GM21360 (cell line): ENCODE results near the gene FAM204A.
A peak's percentile ranks its signal among the peaks of the same experiment; 100 is the strongest.

Source experiments
- ATAC-seq: cut with Tn5 transposase; IDR thresholded peaks from one replicate; pipeline ENCODE4 v1.9.1; 2021; ENCODE audit warnings: mild to moderate bottlenecking, moderate library complexity; ENCODE audit not compliant: unreplicated experiment

Gene FAM204A

DNA sequence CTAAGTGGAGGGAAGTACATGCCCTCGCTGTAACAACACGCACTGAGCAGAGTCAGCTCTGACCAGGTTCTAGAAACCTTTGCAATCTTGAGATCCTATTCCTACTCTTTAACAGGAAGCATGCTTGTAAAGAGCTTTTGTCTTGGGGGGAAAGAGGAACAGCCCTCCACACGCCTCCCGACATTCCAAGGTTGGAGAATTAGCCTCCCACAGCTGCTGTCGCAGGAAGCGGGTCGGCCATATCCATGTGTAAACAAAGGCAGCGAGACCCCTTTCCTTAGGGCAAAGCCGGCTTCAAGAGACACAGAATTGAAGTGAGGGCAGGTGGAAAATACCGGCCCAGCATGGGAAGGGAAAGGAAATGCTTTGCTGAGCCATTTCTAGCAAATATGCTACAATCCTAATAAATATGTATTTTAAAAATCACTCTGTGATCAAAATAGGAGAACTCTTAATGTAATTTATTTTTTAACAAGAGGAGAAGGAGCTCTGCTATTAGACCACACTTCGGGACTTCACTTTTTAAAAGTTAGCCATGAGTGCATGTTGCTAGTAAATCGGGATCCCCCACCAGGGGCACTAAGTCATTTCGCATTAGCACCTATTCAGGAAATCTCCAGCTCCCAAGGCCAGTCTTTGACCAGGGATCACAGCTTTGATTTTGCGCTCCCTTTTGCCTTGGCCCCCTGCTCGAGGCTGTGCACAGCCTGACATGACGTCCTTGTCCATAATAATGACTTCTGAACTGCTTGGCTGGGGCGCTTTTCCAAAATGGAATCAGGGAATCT is 55.9 kb downstream of the FAM204A start:
- no peak for ATAC-seq

DNA sequence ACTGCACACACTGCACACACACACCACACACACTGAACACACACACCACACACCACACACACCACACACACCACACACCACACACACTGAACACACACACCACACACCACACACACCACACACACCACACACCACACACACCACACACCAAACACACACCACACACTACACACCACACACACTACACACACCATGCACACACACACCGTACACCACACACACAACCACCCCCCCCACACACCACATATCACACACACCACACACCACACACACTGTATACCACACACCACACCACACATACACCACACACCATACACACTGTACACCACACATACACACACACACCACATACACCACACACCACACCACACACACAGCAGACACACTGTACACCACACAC is 59.5 kb downstream of the FAM204A start:
- no peak for ATAC-seq

- ATAC-seq, result no peak
These were observed 63.5 kb downstream of the FAM204A start for GRCh38 chr10:118278649-118279048.

DNA sequence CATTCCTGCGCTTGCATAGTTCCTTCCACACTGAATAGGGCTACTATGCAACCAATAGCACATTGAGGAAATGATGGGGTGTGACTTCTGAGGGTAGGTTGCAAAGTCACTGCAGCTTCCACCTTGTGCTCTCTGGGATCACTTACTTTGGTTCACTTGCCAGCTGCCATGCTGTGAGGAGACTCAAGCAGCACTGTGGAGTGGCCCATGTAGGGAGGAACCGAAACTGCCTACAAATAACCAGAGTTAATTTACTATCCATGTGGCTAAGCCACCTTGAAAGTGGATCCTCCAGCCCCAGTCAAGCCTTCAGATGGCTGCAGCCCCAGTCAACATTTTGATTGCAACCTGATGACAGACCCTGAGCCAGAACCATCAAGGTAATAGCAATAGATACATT is 64.3 kb downstream of the FAM204A start:
- no peak for ATAC-seq

GRCh38 chr10:118276727-118277126 is 65.4 kb downstream of the FAM204A start:
- no peak for ATAC-seq

DNA sequence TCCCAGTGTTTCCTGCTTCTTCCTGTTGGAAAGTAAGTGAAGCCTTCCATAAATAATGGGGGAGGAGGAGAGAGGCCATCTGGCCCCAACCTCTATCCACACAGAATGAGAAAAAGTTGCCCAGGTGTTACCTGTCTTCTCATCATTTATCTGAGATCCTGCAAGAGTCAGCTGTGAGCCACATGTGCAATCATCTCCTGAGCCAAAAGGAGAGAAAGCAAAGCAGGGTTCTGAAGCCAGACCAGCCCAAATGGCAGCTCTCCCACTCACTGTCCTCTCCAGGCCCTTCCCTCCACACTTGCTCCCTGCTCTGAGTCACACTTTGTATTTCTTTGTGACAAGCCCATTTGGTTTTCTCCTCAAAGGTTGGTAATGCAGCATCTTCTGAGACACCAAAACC is 65.9 kb downstream of the FAM204A start:
- no peak for ATAC-seq

- ATAC-seq, result no peak
These were observed 68.5 kb downstream of the FAM204A start for GRCh38 chr10:118273662-118274061.

DNA sequence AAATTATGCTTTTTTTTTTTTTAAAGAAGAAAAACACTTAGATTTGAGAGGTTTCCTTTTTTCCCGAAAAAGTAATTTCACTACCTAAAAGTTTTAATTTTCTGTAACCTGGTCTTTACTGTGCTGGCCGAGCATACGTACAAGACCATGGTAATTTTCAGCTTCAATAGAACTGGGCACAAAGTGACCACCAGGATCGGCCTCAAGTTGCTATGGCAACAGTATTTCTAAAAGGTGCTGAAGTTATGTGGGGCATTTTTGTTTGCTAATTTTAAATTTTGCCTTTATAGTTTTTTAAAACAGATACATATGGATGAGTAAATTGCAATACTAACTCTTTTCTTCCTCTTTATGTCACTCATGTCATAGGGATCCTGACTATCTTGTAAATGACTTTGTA is 69.4 kb downstream of the FAM204A start:
- ATAC-seq, result no peak

- no peak for ATAC-seq
These were observed 69.9 kb downstream of the FAM204A start for GRCh38 chr10:118272149-118272721.

DNA sequence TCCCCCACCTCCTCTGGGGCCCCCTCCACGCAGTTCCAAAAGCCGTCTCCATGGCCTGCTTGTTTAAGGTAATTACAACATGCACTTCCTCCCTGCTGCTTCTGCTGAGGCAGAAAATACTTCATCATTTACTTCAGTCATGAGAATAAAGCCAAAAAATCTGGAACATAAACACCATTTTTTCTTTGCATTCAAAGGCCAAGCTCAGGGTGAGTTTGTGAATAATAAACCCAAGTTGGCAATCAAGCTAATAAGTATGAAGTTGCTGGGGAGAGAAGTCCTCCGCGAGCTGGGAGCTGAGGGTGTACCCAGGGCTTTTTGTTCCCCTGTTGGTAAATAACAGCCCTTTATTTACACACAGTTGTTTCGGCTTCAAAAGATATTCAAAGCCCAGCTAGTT is 70.5 kb downstream of the FAM204A start:
- ATAC-seq, result no peak

GRCh38 chr10:118266098-118266748 is 75.9 kb downstream of the FAM204A start:
- no peak for ATAC-seq

DNA sequence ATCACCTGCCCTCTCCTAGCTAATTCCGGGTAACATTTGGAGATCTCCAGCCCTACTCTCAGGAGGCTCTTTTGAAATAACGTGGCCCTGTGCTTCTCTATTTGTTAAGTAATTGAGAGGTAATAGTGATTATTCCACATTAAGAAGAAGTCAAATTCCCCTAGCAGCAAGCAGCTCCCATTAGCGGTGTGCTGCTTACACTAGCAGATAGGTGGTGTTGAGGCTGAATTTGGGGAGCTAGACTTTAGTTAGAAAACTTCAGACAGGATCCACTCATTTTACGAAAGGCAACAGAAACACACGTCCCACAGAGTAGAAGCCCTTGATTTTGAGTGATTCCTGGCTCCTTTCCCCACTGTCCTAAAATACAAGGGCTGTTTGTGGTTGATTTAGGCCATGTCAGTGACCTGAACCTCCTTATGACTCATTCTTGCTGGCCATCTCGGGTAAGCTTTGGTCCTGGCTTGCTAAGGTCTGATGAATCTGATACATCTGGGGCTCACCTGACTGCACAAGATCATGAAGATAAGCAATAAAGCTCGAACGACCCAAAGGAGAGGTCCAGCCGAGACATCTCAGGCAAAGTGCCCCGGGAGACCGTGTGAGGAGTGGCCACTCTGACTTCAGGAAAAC is 77.2 kb downstream of the FAM204A start:
- ATAC-seq, result no peak

- ATAC-seq, result no peak
These were observed 77.9 kb downstream of the FAM204A start for GRCh38 chr10:118264252-118264651.

DNA sequence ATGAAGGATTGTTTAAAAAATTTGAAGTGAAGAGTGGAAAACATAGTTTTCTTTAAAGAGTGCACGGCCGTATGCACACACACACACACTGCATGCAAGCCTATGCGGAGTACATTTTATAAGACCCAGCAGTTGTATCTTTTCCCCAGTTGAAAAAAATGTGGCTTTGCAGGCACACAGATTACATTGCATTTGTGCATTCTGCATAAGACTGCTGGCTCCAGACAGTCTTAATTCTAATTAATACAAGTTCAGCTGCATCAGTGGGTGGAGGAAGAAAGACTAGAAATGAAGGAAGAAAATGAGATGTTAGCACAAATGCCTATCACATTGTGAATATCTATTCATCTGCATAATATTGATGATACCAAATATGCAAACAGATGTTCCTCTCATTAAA is 79.6 kb downstream of the FAM204A start:
- ATAC-seq, result no peak

GRCh38 chr10:118259288-118259906 is 82.7 kb downstream of the FAM204A start:
- ATAC-seq, result peak; percentile 80

GRCh38 chr10:118258285-118258684 is 83.8 kb downstream of the FAM204A start:
- ATAC-seq, result no peak

DNA sequence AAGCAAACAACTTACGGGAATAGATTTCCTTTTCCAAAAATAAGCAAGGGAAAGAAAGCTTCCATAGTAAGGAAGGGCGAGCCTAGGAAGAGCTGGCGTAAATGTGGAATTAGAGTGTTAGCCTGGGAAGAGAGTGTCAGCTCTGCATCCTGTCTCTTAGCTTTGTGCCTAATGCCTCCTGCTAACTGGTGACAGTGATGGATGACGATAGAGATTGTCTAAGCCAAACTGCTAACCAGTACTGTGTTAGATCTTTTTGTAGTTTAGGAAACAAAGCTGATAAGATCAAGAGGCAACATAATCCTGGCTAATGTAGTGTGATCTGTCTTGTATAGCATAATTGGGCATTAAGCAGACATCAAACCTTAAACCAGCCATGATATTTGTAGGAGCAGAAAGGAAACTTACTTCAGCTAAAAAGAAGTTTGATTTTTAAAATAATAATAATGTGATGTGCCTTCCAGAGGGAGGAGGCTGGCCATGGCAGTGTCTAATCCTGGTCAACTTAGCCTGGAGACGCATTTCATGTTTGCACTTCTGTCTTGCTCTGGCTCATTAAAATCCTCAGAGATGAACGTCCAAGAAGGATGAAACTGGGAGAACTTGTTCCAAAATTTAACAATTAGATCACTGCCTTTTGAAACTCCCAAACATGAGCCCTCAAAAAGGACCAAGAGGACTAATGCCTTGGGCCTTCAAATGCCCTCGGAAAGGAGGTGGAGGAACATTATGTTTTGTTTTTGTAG is 85.1 kb downstream of the FAM204A start:
- ATAC-seq, result no peak

DNA sequence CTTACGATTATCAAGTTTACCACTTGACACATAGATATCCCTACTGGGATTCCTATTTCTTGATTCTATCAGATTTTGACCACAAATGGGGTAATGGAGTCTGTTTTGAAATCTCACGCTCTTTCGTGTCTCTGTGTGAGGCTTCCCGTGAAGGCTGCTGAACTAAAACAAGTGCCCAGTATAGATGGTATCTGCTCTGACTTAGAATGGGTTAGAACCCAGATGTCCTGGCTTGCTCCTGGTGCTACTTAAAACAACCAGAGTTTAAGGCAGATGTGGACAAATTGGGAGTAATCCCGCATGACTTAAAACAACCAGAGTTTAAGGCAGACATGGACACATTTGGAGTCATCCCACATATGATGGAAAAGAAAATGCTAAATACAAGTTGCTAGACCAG is 85.9 kb downstream of the FAM204A start:
- no peak for ATAC-seq

- no peak for ATAC-seq
These were observed 86.8 kb downstream of the FAM204A start for GRCh38 chr10:118255355-118255754.

GRCh38 chr10:118254654-118255053 is 87.5 kb downstream of the FAM204A start:
- ATAC-seq, result no peak

GRCh38 chr10:118253397-118253796 is 88.7 kb downstream of the FAM204A start:
- no peak for ATAC-seq
